Mammary epithelial cell (primary cell): ENCODE data around the gene EMC9.

ENCODE experiments used
- EZH2 ChIP-seq: IDR thresholded peaks from 2 replicates; pipeline ENCODE4 v1.6.1; 2012; ENCODE audit warnings: low read length, inconsistent platforms, borderline replicate concordance
- TF ChIP-seq, protein P1 (sequence below), 2 donors: IDR thresholded peaks in 1 of 2; conservative IDR thresholded peaks in 1 of 2; 2 replicates each; pipeline ENCODE4 v1.5.1; 2011 to 2012; ENCODE audit warnings: inconsistent platforms in 2 of 2, low read length in 2 of 2, mild to moderate bottlenecking in 2 of 2, control low read depth in 1 of 2, low read depth in 1 of 2; ENCODE audit not compliant: insufficient read depth in 1 of 2; ENCODE audit errors: extremely low read depth in 1 of 2

DNA sequence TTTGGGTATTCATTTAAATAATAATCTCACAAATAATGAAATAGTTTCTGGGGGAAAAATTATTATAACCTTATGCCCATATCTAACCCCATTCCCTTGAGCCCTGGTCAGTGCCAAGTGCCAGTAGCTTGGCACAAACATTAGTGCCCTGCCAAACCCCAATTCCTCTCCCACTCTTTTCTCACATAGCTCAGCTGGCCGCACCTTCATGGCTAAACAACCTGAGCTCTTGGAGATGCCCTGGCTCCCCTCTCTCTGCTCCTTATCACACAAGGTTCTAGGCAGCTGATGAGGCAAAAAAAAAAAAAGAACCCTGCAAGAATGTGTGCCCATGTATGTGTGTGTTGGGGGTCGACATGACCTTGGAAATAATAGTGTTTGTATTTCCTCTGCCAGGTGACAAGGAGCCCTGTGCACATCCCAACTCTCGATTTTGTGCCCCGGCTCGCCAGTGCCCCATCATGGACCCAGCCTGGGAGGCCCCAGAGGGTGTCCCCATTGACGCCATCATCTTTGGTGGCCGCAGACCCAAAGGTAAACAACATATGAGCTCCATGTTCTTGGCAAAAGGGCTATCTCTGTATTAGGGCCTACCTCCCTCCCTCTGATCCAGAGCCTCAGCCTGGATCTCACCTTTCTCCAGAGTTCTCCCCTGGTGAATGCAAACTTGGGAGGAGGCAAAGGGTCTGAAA is 38.9 kb downstream of the EMC9 start:
- TF ChIP-seq, protein P1, sequence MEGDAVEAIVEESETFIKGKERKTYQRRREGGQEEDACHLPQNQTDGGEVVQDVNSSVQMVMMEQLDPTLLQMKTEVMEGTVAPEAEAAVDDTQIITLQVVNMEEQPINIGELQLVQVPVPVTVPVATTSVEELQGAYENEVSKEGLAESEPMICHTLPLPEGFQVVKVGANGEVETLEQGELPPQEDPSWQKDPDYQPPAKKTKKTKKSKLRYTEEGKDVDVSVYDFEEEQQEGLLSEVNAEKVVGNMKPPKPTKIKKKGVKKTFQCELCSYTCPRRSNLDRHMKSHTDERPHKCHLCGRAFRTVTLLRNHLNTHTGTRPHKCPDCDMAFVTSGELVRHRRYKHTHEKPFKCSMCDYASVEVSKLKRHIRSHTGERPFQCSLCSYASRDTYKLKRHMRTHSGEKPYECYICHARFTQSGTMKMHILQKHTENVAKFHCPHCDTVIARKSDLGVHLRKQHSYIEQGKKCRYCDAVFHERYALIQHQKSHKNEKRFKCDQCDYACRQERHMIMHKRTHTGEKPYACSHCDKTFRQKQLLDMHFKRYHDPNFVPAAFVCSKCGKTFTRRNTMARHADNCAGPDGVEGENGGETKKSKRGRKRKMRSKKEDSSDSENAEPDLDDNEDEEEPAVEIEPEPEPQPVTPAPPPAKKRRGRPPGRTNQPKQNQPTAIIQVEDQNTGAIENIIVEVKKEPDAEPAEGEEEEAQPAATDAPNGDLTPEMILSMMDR (conservative IDR thresholded peaks at IDR 0.05 in 1 of 2, IDR thresholded peaks at IDR 0.05 in 1 of 2; ENCODE audit: extremely low read depth in 1 of 2, insufficient read depth in 1 of 2, low read depth in 1 of 2, low read length in 2 of 2): no peak
- no peak for TF ChIP-seq EZH2
